Endothelial cell of umbilical vein (primary cell): Measurements from ENCODE around the gene TBCC. TPM values are rescaled to one million over a fixed set of nuclear protein-coding genes. Genes with fewer than 3 reads are reported as not detected.

ENCODE experiments used
- BruUV-seq: library from RNA; stranded (reverse); fragments of 400-500 nt; replicated peaks from 2 replicates; lab custom pipeline; 2021; lab: Mats Ljungman, UMichigan
- CTCF ChIA-PET: fragments of 300-600, 350-600 bp; sonication (Branson Sonifier 250); formaldehyde crosslinking; loops from one replicate; lab custom pipeline; 2021; ENCODE audit warnings: antibody characterized with exemption, inconsistent platforms; lab: Charles Lee
- POLR2A ChIA-PET: fragments of 300-600, 350-600 bp; sonication (Branson Sonifier 250); formaldehyde crosslinking; loops from one replicate; lab custom pipeline; 2021; ENCODE audit warnings: antibody characterized with exemption, inconsistent platforms; lab: Charles Lee
- DNase-seq: peaks from one replicate; pipeline ENCODE4 v3.0.0-alpha.2; 2011; ENCODE audit warnings: low read depth, low spot score
- FAIRE-seq: peaks from 2 replicates; lab custom pipeline; 2011; peaks lifted over from hg19 to GRCh38; lab: Jason Lieb, UNC
- H2AFZ ChIP-seq: 2 replicates; pipeline ENCODE4 v1.6.0; 2012; ENCODE audit warnings: low read depth, low read length, control low read depth, inconsistent platforms
- H3K27ac ChIP-seq: 2 replicates; pipeline ENCODE4 v1.5.1; 2011; ENCODE audit warnings: low read depth, mild to moderate bottlenecking, control low read depth, low read length, moderate library complexity; ENCODE audit not compliant: insufficient read depth
- H3K27me3 ChIP-seq, 2 experiments: 2 replicates each; pipeline versions ENCODE4 v1.6.0 to v1.6.1; 2011; ENCODE audit warnings: low read length in 2 of 2, mixed read lengths in 1 of 2; ENCODE audit not compliant: control insufficient read depth in 2 of 2, insufficient read depth in 2 of 2
- H3K36me3 ChIP-seq, 2 experiments: 2 replicates in 1 of 2; 3 replicates in 1 of 2; pipeline ENCODE4 v1.5.1; 2011; ENCODE audit warnings: low read length in 2 of 2, mild to moderate bottlenecking in 1 of 2, moderate library complexity in 1 of 2; ENCODE audit not compliant: control insufficient read depth in 2 of 2, insufficient read depth in 2 of 2; ENCODE audit errors: extremely low read depth in 1 of 2
- H3K4me1 ChIP-seq: 3 replicates; pipeline ENCODE4 v1.5.1; 2011; ENCODE audit warnings: mild to moderate bottlenecking, low read length; ENCODE audit not compliant: control insufficient read depth, insufficient read depth; ENCODE audit errors: extremely low read depth
- H3K4me2 ChIP-seq: 2 replicates; pipeline ENCODE4 v1.6.1; 2011; ENCODE audit warnings: low read length, control low read depth, mixed read lengths; ENCODE audit not compliant: insufficient read depth
- H3K4me3 ChIP-seq, 3 experiments: fragments of 200-600 bp in 1 of 3; sonication (generic), shearing (Covaris generic) in 1 of 3; replicated peaks in 1 of 3; 2 replicates each; pipeline ENCODE4 v1.5.1; 2011 to 2016; ENCODE audit warnings: control low read depth in 3 of 3, low read length in 3 of 3, mild to moderate bottlenecking in 2 of 3, inconsistent platforms in 1 of 3, low read depth in 1 of 3, moderate library complexity in 1 of 3; ENCODE audit not compliant: insufficient read depth in 1 of 3
- H3K79me2 ChIP-seq: 2 replicates; pipeline ENCODE4 v1.6.0; 2012; ENCODE audit warnings: low read length, inconsistent platforms; ENCODE audit not compliant: control insufficient read depth, insufficient read depth
- H3K9ac ChIP-seq: replicated peaks from 2 replicates; pipeline ENCODE3; 2011; ENCODE audit warnings: low read length, control low read depth; ENCODE audit not compliant: insufficient read depth; ENCODE audit errors: extremely low read depth
- H3K9me1 ChIP-seq: replicated peaks from 3 replicates; pipeline ENCODE4 v1.6.0; 2011; ENCODE audit warnings: mild to moderate bottlenecking, low read length; ENCODE audit not compliant: control insufficient read depth, insufficient read depth; ENCODE audit errors: extremely low read depth
- H3K9me3 ChIP-seq: replicated peaks from 2 replicates; pipeline ENCODE4 v1.5.1; 2012; ENCODE audit warnings: low read length, inconsistent platforms; ENCODE audit not compliant: control insufficient read depth, insufficient read depth
- H4K20me1 ChIP-seq: replicated peaks from 2 replicates; pipeline ENCODE3; 2011; ENCODE audit warnings: mild to moderate bottlenecking, low read length; ENCODE audit not compliant: control insufficient read depth, insufficient read depth; ENCODE audit errors: extremely low read depth
- EZH2 ChIP-seq: IDR thresholded peaks from 2 replicates; pipeline ENCODE4 v1.6.1; 2012; ENCODE audit warnings: borderline replicate concordance, low read depth, mild to moderate bottlenecking, moderate library complexity, low read length, inconsistent platforms; ENCODE audit not compliant: severe bottlenecking
- FOS ChIP-seq: IDR thresholded peaks from 2 replicates; pipeline ENCODE4 v1.6.1; 2011; ENCODE audit warnings: mild to moderate bottlenecking, low read length, moderate library complexity, borderline replicate concordance; ENCODE audit not compliant: insufficient read depth
- GATA2 ChIP-seq: IDR thresholded peaks from 2 replicates; pipeline ENCODE4 v1.7.0; 2011; ENCODE audit warnings: low read depth, mild to moderate bottlenecking, moderate library complexity, mixed read lengths, low read length; ENCODE audit not compliant: insufficient read length, insufficient read depth
- JUN ChIP-seq: IDR thresholded peaks from 2 replicates; pipeline ENCODE4 v1.6.1; 2011; ENCODE audit warnings: borderline replicate concordance, low read depth; ENCODE audit not compliant: insufficient read length, insufficient read depth
- MYC ChIP-seq: IDR thresholded peaks from one replicate; pipeline ENCODE4 v1.6.1; 2011; ENCODE audit warnings: mild to moderate bottlenecking, low read depth, low read length
- POLR2A ChIP-seq: IDR thresholded peaks from 2 replicates; pipeline ENCODE4 v1.6.1; 2012; ENCODE audit warnings: low read depth, mild to moderate bottlenecking, control low read depth, low read length
- POLR2AphosphoS5 ChIP-seq: IDR thresholded peaks from 2 replicates; pipeline ENCODE4 v1.6.1; 2012; ENCODE audit warnings: low read depth, mild to moderate bottlenecking, control low read depth, low read length, moderate library complexity; ENCODE audit not compliant: insufficient read depth
- dilution Hi-C: fragments of 300-500 bp; cut with MboI; formaldehyde crosslinking; loops from one replicate; pipeline ENCODE4 v1.15.0; 2019; ENCODE audit warnings: low sequenced_read_pairs; ENCODE audit not compliant: extremely low pct_ligation_motif_present
- intact Hi-C: fragments of 100-400 bp; cut with micrococcal nuclease; formaldehyde crosslinking; loops from one replicate; pipeline ENCODE4 v1.10.0; 2022
- polyA plus RNA-seq, 4 experiments: library from polyadenylated mRNA; depleted of rRNA in 3 of 4; stranded (reverse) in 3 of 4; unstranded in 1 of 4; fragments of >200 nt; gene quantifications; 2 replicates each; pipeline versions ENCODE4 v1.2.1 to v1.2.3, GENCODE V29; 2011 to 2012; ENCODE audit warnings: missing spikeins in 1 of 4
- total RNA-seq: library from RNA; stranded (reverse); gene quantifications from 2 replicates; pipeline ENCODE4 v1.2.3, GENCODE V29; 2021
- TF ChIP-seq, protein P1 (sequence below): IDR thresholded peaks from 2 replicates; pipeline ENCODE4 v1.6.1; 2011; ENCODE audit not compliant: insufficient read depth, insufficient read length
- TF ChIP-seq, protein P2 (sequence below), 2 donors: IDR thresholded peaks; 1 replicate in 1 of 2; 2 replicates in 1 of 2; pipeline ENCODE4 v1.5.1; 2011; ENCODE audit warnings: low read length in 2 of 2, mild to moderate bottlenecking in 2 of 2, moderate library complexity in 2 of 2, control low read depth in 1 of 2, inconsistent platforms in 1 of 2, low read depth in 1 of 2; ENCODE audit not compliant: insufficient read depth in 1 of 2; ENCODE audit errors: extremely low read depth in 1 of 2

The TBCC gene
- total and polyA plus RNA-seq, 2 donors (not counting 3 experiments of a cell fraction or from before 2014, with no cell fraction given) = 15.9 to 19.1 TPM

DNA sequence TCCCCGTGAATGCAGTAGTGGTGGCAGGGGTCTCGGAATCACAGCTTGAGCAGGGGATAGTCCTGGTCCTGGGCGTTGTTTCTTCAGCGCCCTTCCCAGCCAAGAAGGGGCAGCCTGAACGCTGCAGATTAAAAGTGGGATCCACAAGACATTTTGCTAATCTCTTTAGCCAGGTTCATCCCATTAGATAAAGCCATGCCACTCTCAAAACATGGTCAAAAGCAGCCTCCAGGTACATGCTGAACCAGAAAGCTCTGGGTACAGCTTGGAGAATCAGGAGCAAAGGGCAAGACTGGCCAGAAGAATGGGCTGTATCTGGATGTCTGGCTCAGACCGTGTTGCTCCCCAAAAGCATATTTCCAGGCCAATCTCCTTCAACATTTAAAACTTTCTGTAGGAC lies 23.4 kb downstream of the TBCC start, which contains the start of gene PRPH2:
TSS of gene PRPH2 (minus strand) at position 101 of the 400 bp plus-strand sequence. CDS start 263 bp downstream, outside the sequence.
- dilution Hi-C loops (no loop called here), intact Hi-C loops (no loop called here)
- H3K4me1 ChIP-seq = peaks cover 14% of the 10 kb centered on the region
- H3K9me1 ChIP-seq = no peaks in the 10 kb centered on the region
- no peaks in the 10 kb centered on the region for H4K20me1 ChIP-seq
- H3K4me3 ChIP-seq = no peak within 1 kb of the TSS
- no peaks in the 10 kb centered on the region for H3K9me3 ChIP-seq
- ChIA-PET POLR2A (no interaction called here), CTCF (no interaction called here)
- no peak within 1 kb of the TSS for H3K9ac ChIP-seq
- no peak within 1 kb of the TSS for H2AFZ ChIP-seq
- no peaks in the 10 kb centered on the region for H3K79me2 ChIP-seq
- no peak for FAIRE-seq
- DNase-seq = no peak
- no peaks in the 10 kb centered on the region for H3K27me3 ChIP-seq
- TF ChIP-seq MYC = no peak
- no peak for TF ChIP-seq GATA2
- TF ChIP-seq, protein P1, sequence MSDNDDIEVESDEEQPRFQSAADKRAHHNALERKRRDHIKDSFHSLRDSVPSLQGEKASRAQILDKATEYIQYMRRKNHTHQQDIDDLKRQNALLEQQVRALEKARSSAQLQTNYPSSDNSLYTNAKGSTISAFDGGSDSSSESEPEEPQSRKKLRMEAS = no peak
- TF ChIP-seq EZH2 = no peak
- TF ChIP-seq POLR2A = no peak
- no peak for TF ChIP-seq FOS
- TF ChIP-seq POLR2AphosphoS5 = no peak
- TF ChIP-seq, protein P2, sequence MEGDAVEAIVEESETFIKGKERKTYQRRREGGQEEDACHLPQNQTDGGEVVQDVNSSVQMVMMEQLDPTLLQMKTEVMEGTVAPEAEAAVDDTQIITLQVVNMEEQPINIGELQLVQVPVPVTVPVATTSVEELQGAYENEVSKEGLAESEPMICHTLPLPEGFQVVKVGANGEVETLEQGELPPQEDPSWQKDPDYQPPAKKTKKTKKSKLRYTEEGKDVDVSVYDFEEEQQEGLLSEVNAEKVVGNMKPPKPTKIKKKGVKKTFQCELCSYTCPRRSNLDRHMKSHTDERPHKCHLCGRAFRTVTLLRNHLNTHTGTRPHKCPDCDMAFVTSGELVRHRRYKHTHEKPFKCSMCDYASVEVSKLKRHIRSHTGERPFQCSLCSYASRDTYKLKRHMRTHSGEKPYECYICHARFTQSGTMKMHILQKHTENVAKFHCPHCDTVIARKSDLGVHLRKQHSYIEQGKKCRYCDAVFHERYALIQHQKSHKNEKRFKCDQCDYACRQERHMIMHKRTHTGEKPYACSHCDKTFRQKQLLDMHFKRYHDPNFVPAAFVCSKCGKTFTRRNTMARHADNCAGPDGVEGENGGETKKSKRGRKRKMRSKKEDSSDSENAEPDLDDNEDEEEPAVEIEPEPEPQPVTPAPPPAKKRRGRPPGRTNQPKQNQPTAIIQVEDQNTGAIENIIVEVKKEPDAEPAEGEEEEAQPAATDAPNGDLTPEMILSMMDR (IDR thresholded peaks at IDR 0.05; ENCODE audit: extremely low read depth in 1 of 2, insufficient read depth in 1 of 2, low read depth in 1 of 2, low read length in 2 of 2) = no peak
- no peak for TF ChIP-seq JUN
- H3K4me2 ChIP-seq = no peak within 1 kb of the TSS
- no TSS peak for BruUV-seq
- no peaks in the 10 kb centered on the region for H3K36me3 ChIP-seq
- no peak within 1 kb of the TSS for H3K27ac ChIP-seq
